ENCODE results near the gene EIF4G2.

EIF4G2 gene

DNA sequence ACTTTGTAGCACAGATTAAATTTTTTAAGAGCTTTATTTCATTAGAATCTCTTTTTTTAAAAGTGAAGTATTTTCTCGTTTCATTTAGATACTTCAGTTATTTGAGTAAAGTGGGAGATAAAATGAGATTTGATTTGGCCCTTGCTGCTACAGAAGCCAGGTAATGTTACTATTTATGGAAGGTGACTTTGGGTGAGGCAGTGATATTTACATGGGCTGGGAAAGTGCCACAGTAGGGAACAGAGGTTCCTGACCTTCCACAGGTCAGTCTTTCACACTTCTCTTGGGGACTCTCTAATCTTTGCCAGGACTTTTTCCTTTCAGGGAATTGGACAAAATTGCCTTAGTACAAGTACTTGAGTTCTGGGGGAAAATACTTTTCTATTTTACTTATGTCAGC lies 37.3 kb downstream of the EIF4G2 start:
- no peak overlapping the region for H2AFZ ChIP-seq (ENCODE audit: low read depth)

DNA sequence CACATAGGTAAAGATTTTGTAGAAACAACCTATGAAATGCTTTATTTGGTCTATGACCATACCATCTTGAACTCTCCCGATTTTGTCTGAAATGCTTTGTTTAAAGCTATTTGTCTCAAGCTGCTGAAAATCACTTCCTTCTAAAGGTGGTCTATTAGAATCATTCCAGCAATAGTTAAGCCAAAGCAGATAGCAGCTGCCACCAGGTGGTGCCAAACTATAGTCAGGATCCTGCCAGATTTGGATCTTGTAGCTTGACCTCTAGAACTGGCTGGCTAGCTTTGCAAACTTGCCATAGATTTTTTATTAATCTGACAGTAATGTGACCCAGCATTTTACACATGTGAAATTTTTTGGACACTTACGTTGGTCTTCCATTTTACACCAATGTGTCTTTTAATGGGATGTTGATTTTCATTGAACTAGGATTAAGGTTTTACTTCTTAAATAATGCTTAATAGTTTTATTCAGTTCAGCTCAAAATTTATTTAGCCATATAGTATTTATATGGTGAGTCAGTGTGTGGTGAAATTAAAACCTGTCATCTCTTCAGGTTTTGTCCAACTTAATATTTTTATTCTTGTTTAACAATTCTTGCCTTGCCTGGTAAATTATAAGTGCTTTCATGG lies 38.0 kb downstream of the EIF4G2 start:
- no peaks in the 10 kb centered on the region for H3K79me2 ChIP-seq (ENCODE audit: insufficient read depth, low read depth)
- H3K27ac ChIP-seq = no peak overlapping the region
- no peak overlapping the region for H3K9ac ChIP-seq
- H2AFZ ChIP-seq (ENCODE audit: low read depth) = no peak overlapping the region
- no peaks in the 10 kb centered on the region for H3K27me3 ChIP-seq (ENCODE audit: insufficient read depth, low read depth)
- H3K4me1 ChIP-seq (ENCODE audit: low read depth, poor library complexity, severe bottlenecking) = no peaks in the 10 kb centered on the region
- TF ChIP-seq, protein P1, sequence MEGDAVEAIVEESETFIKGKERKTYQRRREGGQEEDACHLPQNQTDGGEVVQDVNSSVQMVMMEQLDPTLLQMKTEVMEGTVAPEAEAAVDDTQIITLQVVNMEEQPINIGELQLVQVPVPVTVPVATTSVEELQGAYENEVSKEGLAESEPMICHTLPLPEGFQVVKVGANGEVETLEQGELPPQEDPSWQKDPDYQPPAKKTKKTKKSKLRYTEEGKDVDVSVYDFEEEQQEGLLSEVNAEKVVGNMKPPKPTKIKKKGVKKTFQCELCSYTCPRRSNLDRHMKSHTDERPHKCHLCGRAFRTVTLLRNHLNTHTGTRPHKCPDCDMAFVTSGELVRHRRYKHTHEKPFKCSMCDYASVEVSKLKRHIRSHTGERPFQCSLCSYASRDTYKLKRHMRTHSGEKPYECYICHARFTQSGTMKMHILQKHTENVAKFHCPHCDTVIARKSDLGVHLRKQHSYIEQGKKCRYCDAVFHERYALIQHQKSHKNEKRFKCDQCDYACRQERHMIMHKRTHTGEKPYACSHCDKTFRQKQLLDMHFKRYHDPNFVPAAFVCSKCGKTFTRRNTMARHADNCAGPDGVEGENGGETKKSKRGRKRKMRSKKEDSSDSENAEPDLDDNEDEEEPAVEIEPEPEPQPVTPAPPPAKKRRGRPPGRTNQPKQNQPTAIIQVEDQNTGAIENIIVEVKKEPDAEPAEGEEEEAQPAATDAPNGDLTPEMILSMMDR (conservative IDR thresholded peaks at IDR 0.05; ENCODE audit: low read depth, low read length) = peak; percentile 75
- peaks cover 7% of the 10 kb centered on the region; the same call in 1 of the 2 replicates for H3K36me3 ChIP-seq (ENCODE audit: insufficient read depth)
- no peaks in the 10 kb centered on the region for H4K20me1 ChIP-seq (ENCODE audit: insufficient read depth)
- no peak overlapping the region for H3K4me2 ChIP-seq
- H3K4me3 ChIP-seq (IDR thresholded peaks at IDR 0.05; ENCODE audit: insufficient read depth, low read depth, low read length) = no peak overlapping the region

More for the DNA sequence above, 37.3 kb downstream of the EIF4G2 start:
- H3K27me3 ChIP-seq (ENCODE audit: insufficient read depth, low read depth) = no peaks in the 10 kb centered on the region
- no peaks in the 10 kb centered on the region for H3K79me2 ChIP-seq (ENCODE audit: insufficient read depth, low read depth)
- no peak overlapping the region for H3K9ac ChIP-seq
- no peaks in the 10 kb centered on the region for H4K20me1 ChIP-seq (ENCODE audit: insufficient read depth)
- TF ChIP-seq, protein P1 (conservative IDR thresholded peaks at IDR 0.05; ENCODE audit: low read depth, low read length) = no peak
- no peak overlapping the region for H3K4me3 ChIP-seq (IDR thresholded peaks at IDR 0.05; ENCODE audit: insufficient read depth, low read depth, low read length)
- H3K4me1 ChIP-seq (ENCODE audit: low read depth, poor library complexity, severe bottlenecking) = no peaks in the 10 kb centered on the region
- peaks cover 7% of the 10 kb centered on the region; the same call in 1 of the 2 replicates for H3K36me3 ChIP-seq (ENCODE audit: insufficient read depth)
- H3K27ac ChIP-seq = no peak overlapping the region
- no peak overlapping the region for H3K4me2 ChIP-seq

DNA sequence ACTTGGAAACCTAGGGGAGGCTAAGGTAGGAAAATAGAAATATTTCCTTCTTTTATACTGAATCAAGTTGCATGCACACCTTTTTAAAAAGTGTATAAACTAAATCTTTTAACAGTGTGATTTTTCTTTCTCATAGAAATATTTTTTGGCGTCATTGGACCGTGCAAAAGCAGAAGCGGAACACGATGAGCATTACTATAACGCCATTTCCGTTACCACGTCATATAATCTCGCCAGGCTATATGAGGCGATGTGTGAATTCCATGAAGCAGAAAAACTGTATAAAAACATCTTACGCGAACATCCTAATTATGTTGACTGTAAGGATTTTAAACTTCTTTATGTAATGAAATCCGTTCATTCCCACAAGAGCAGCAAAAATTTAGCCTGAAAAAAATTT lies 44.3 kb downstream of the EIF4G2 start:
- H2AFZ ChIP-seq (ENCODE audit: low read depth) = no peak overlapping the region
- H3K27ac ChIP-seq = no peak overlapping the region
- TF ChIP-seq, protein P1 (conservative IDR thresholded peaks at IDR 0.05; ENCODE audit: low read depth, low read length) = no peak
- no peak overlapping the region for H3K4me2 ChIP-seq
- no peaks in the 10 kb centered on the region for H3K36me3 ChIP-seq (ENCODE audit: insufficient read depth)
- no peaks in the 10 kb centered on the region for H3K79me2 ChIP-seq (ENCODE audit: insufficient read depth, low read depth)
- H3K27me3 ChIP-seq (ENCODE audit: insufficient read depth, low read depth) = no peaks in the 10 kb centered on the region
- H3K9ac ChIP-seq = no peak overlapping the region
- H3K4me3 ChIP-seq (IDR thresholded peaks at IDR 0.05; ENCODE audit: insufficient read depth, low read depth, low read length) = no peak overlapping the region
- peaks cover 8% of the 10 kb centered on the region for H3K4me1 ChIP-seq (ENCODE audit: low read depth, poor library complexity, severe bottlenecking)
- H4K20me1 ChIP-seq (ENCODE audit: insufficient read depth) = no peaks in the 10 kb centered on the region

DNA sequence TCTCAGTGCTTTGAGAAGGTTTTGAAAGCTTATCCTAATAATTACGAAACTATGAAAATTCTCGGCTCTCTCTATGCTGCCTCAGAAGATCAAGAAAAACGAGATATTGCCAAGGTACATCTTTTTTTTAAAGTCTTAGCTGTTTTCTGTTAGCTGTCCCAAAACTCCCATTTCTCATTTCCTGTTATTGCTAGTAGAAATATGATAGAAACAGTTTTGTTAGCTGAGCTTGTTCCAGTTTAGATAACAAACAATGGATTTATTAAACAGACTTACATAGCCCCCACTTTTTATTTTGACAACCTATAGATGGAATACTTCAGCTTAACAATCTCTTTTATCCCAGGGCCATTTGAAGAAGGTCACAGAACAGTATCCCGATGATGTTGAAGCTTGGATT lies 45.0 kb downstream of the EIF4G2 start:
- no peak overlapping the region for H2AFZ ChIP-seq (ENCODE audit: low read depth)
- no peaks in the 10 kb centered on the region for H3K36me3 ChIP-seq (ENCODE audit: insufficient read depth)
- H3K79me2 ChIP-seq (ENCODE audit: insufficient read depth, low read depth) = no peaks in the 10 kb centered on the region
- no peak overlapping the region for H3K4me3 ChIP-seq (IDR thresholded peaks at IDR 0.05; ENCODE audit: insufficient read depth, low read depth, low read length)
- H3K27me3 ChIP-seq (ENCODE audit: insufficient read depth, low read depth) = no peaks in the 10 kb centered on the region
- no peak overlapping the region for H3K27ac ChIP-seq
- TF ChIP-seq, protein P1 (conservative IDR thresholded peaks at IDR 0.05; ENCODE audit: low read depth, low read length) = no peak
- peaks cover 8% of the 10 kb centered on the region for H3K4me1 ChIP-seq (ENCODE audit: low read depth, poor library complexity, severe bottlenecking)
- no peaks in the 10 kb centered on the region for H4K20me1 ChIP-seq (ENCODE audit: insufficient read depth)
- no peak overlapping the region for H3K4me2 ChIP-seq
- H3K9ac ChIP-seq = no peak overlapping the region
